SJCRH30 (cell line): Measurements from ENCODE around the gene UNKL. TPM values are rescaled to one million over a fixed set of nuclear protein-coding genes. Genes with fewer than 3 reads are reported as not detected.
"Not testable (repeated sequence)": the region's sequence is repeated elsewhere in the genome, so short reads cannot be mapped to it uniquely, and the experiment has no call there.

Experiments used
- DNase-seq, 2 experiments: peaks; one replicate each; pipeline ENCODE4 v3.0.0-alpha.2; 2015 to 2020
- H3K27ac ChIP-seq: fragments of 250-450 bp; sonication (Bioruptor Pico); 2 replicates; pipeline ENCODE4 v1.5.1; 2020; ENCODE audit warnings: mild to moderate bottlenecking, moderate library complexity
- H3K27me3 ChIP-seq: fragments of 250-450 bp; sonication (Bioruptor Pico); 2 replicates; pipeline ENCODE4 v1.5.1; 2020; ENCODE audit warnings: mild to moderate bottlenecking, moderate library complexity
- H3K36me3 ChIP-seq: fragments of 250-450 bp; sonication (Bioruptor Pico); 2 replicates; pipeline ENCODE4 v1.5.1; 2020; ENCODE audit warnings: mild to moderate bottlenecking, moderate library complexity
- H3K4me1 ChIP-seq: fragments of 250-450 bp; sonication (Bioruptor Pico); 2 replicates; pipeline ENCODE4 v1.5.1; 2020; ENCODE audit warnings: mild to moderate bottlenecking, moderate library complexity
- H3K4me3 ChIP-seq: fragments of 250-450 bp; sonication (Bioruptor Pico); 2 replicates; pipeline ENCODE4 v1.5.1; 2020; ENCODE audit warnings: mild to moderate bottlenecking, moderate library complexity
- H3K9me3 ChIP-seq: fragments of 250-450 bp; sonication (Bioruptor Pico); replicated peaks from 2 replicates; pipeline ENCODE4 v1.5.1; 2020; ENCODE audit warnings: mild to moderate bottlenecking, moderate library complexity
- total RNA-seq: library from RNA; depleted of rRNA; stranded (reverse); fragments of >200 nt; shearing (Covaris generic); gene quantifications from 2 replicates; pipeline ENCODE4 v1.2.3, GENCODE V29; 2014

The UNKL gene
- total RNA-seq, 1 experiment from 2014 or later = 9.8 TPM

DNA sequence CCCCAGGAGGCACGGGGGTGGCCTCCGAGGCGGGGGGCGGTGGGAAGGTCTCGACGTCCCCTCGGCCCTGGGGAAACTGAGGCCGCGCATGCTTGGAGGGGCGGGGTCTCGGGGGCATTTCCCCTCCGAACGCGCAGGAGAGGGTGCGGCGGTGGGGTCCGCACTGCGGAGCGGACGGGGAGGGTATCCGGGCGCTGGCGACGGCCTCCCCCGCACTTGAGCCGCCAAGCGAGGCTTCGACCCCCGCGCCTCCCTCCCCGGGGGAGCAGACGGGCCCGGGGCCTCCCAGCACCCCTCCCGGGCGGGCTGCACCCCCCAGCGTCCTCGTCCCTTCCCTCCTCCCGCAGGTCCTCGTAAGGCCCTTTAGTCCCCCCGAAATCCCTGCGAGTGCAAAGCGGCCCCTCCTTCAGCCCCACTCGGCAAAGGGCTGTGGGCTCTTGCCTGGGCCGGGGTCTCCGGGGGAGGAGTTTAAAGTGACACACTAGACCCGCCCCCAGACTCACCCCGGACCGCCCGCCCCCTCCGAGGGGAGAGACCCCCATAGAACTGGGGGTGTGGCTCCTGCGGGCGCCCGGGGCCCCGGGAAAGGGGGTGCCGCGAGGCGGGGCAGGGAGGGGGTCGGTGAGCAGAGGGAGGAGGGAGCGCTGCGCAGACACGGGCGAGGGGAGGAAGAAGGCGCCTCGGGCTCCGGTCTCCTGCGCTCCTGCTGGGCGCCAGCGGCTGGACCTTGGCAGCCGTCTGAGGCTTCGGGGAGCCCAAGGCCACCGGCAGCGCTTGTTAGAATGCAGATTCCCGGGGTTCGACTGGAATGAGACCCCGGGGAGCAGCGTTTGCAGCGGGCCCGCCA lies 80.4 kb downstream of the UNKL start:
- no peak overlapping the region for H3K4me3 ChIP-seq
- H3K4me1 ChIP-seq = peaks cover 13% of the 10 kb centered on the region
- peaks cover 21% of the 10 kb centered on the region for H3K27me3 ChIP-seq
- H3K9me3 ChIP-seq = no peaks in the 10 kb centered on the region
- H3K27ac ChIP-seq = no peak overlapping the region
- DNase-seq = no peak
- no peaks in the 10 kb centered on the region for H3K36me3 ChIP-seq

DNA sequence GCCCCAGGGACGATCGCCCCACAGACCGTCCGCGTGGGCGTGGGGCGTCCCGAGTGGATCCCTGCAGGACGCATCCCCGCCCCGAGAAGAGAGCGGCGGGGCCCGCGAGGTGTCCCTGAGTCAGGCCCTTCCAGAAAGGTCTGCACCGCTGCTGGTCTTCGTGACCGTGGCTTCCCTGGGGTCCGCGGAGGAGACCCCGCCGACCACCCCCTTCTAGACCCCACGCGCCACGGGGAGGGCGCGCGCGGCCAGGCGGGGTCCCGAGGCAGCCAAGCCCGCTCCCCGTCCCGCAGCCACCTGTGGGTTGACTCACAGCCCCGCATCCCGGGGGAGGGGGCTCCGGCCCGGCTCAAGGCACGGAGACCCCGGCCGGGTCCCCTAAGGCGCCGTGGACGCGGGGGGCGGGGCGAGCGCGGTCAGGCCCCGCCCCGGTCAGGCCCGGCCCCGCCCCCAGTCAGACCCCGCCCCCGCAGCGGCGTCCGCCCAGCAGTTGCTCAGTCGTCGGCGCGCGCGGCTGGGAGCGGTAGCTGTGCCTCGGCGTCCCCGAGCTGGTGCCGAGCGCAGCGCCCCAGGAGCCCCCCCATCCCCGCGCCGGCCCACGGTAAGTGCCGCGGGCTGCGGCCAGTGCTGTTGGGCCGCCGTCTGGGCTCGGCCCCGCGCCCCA lies 81.2 kb downstream of the UNKL start, which contains the start of gene BAIAP3:
TSS of gene BAIAP3 (plus strand) at position 497 of the 664 bp plus-strand sequence. CDS start 4,905 bp downstream, outside the sequence.
- H3K4me1 ChIP-seq = peaks cover 13% of the 10 kb centered on the region

GRCh38 chr16:1332618-1333148 lies 81.8 kb downstream of the UNKL start:
- Histone ChIP-seq H3K9me3 (no peaks in the 10 kb centered on the region), H3K27ac (no peak overlapping the region), H3K4me1 (peaks cover 13% of the 10 kb centered on the region), H3K4me3 (no peak overlapping the region), H3K36me3 (no peaks in the 10 kb centered on the region), H3K27me3 (peaks cover 21% of the 10 kb centered on the region)
- no peak for DNase-seq

More for the DNA sequence above, 81.2 kb downstream of the UNKL start, which contains the start of gene BAIAP3:
- Histone ChIP-seq H3K27ac (no peak within 1 kb of the TSS), H3K36me3 (no peaks in the 10 kb centered on the region), H3K27me3 (peaks cover 21% of the 10 kb centered on the region), H3K4me3 (no peak within 1 kb of the TSS), H3K9me3 (no peaks in the 10 kb centered on the region)
- no peak for DNase-seq

GRCh38 chr16:1331712-1332617 lies 82.5 kb downstream of the UNKL start:
- H3K4me3 ChIP-seq = peak overlapping the region; percentile 7
- H3K4me1 ChIP-seq = peaks cover 13% of the 10 kb centered on the region
- no peaks in the 10 kb centered on the region for H3K9me3 ChIP-seq
- H3K27ac ChIP-seq = no peak overlapping the region
- H3K27me3 ChIP-seq = peaks cover 21% of the 10 kb centered on the region
- H3K36me3 ChIP-seq = no peaks in the 10 kb centered on the region
- DNase-seq = peak; percentile 83 to 84

DNA sequence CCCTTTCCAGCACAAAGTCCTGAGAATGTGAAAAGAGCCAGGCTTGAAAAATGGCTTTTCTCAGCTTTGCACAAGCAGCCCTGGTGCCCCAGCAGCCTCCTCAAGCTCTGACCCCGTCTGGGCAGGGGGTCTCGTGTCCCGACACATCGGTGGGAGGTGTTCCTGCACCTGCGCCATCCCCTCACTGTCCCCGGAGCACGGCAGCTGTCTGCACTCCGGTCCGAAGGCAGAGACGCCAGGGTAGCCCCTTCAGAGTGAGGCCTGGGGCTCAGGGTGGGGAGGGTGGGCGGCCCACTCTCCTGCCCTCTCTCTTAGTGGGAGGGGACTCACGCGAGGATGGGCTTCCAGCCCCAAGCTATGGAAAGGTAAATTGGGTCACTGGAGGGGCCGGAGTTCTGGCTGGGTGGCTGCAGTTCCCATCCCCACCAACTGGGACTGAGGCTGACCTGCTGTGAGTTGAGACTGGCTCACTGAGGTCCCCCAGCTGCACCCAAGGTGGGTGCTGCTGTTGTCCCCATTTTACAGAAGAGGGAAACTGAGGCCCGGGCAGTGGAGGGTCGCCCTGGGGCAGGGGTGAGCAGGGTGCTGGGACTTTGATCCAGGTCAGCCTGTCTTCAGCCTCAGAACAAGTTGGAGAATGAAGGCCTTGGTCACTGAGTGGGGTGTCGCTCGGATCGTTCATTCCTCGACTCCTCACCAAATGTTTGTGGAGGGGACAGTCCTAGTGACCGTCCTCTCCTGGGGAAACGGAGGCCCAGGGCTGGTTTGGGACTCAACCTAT lies 83.4 kb downstream of the UNKL start:
- H3K4me3 ChIP-seq = peak overlapping the region; percentile 7
- peaks cover 14% of the 10 kb centered on the region for H3K27me3 ChIP-seq
- H3K27ac ChIP-seq = no peak overlapping the region
- peaks cover 13% of the 10 kb centered on the region for H3K4me1 ChIP-seq
- no peak for DNase-seq
- no peaks in the 10 kb centered on the region for H3K9me3 ChIP-seq
- no peaks in the 10 kb centered on the region for H3K36me3 ChIP-seq

GRCh38 chr16:1330260-1330914 lies 84.1 kb downstream of the UNKL start:
- no peaks in the 10 kb centered on the region for H3K9me3 ChIP-seq
- DNase-seq = peak in 1 of 2 experiments; percentile 60
- H3K27me3 ChIP-seq = peaks cover 8% of the 10 kb centered on the region
- peaks cover 13% of the 10 kb centered on the region for H3K4me1 ChIP-seq
- H3K36me3 ChIP-seq = no peaks in the 10 kb centered on the region
- H3K4me3 ChIP-seq = no peak overlapping the region
- H3K27ac ChIP-seq = no peak overlapping the region

- not testable (repeated sequence) for H3K9me3 ChIP-seq, H3K27ac ChIP-seq, H3K36me3 ChIP-seq, DNase-seq, H3K27me3 ChIP-seq, H3K4me3 ChIP-seq
- H3K4me1 ChIP-seq = peaks cover 13% of the 10 kb centered on the region
Observed at GRCh38 chr16:1328961-1329360, 85.5 kb downstream of the UNKL start.

DNA sequence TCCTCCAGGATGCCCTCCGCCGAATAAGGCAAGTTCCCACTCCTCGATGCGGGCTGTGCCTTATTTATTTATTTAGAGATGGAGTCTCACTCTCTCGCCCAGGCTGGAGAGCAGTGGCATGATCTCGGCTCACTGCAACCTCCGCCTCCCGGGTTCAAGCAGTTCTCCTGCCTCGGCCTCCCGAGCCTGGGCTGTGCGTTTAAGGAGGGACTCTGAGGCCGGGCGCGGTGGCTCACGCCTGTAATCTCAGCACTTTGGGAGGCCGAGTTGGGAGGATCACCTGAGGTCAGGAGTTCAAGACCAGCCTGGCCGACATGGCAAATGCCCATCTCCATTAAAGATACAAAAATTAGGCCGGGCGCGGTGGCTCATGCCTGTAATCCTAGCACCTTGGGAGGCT lies 86.4 kb downstream of the UNKL start:
- H3K9me3 ChIP-seq, H3K27me3 ChIP-seq, H3K27ac ChIP-seq, DNase-seq, H3K4me3 ChIP-seq: not testable (repeated sequence)
- H3K36me3 ChIP-seq = peaks cover 12% of the 10 kb centered on the region; the same call in 1 of the 2 replicates
- H3K4me1 ChIP-seq = peaks cover 13% of the 10 kb centered on the region

GRCh38 chr16:1327619-1327947 lies 86.9 kb downstream of the UNKL start:
- DNase-seq = no peak
- Histone ChIP-seq H3K9me3 (no peaks in the 10 kb centered on the region), H3K27ac (no peak overlapping the region), H3K27me3 (no peaks in the 10 kb centered on the region), H3K4me3 (no peak overlapping the region), H3K4me1 (peaks cover 13% of the 10 kb centered on the region), H3K36me3 (peaks cover 13% of the 10 kb centered on the region; the same call in 1 of the 2 replicates)

- Histone ChIP-seq H3K27me3 (no peaks in the 10 kb centered on the region), H3K4me1 (peaks cover 10% of the 10 kb centered on the region), H3K4me3 (no peak overlapping the region), H3K9me3 (no peaks in the 10 kb centered on the region), H3K36me3 (peaks cover 18% of the 10 kb centered on the region; the same call in 1 of the 2 replicates), H3K27ac (no peak overlapping the region)
- no peak for DNase-seq
Observed at GRCh38 chr16:1326946-1327618, 87.4 kb downstream of the UNKL start.

- Histone ChIP-seq H3K27ac (no peak overlapping the region), H3K4me3 (no peak overlapping the region), H3K9me3 (no peaks in the 10 kb centered on the region), H3K36me3 (peaks cover 22% of the 10 kb centered on the region; the same call in 1 of the 2 replicates), H3K4me1 (peaks cover 3% of the 10 kb centered on the region; the same call in 1 of the 2 replicates), H3K27me3 (no peaks in the 10 kb centered on the region)
- no peak for DNase-seq
Observed at GRCh38 chr16:1326391-1326790, 88.1 kb downstream of the UNKL start.

- H3K27ac ChIP-seq = no peak overlapping the region
- H3K4me1 ChIP-seq = no peaks in the 10 kb centered on the region
- H3K4me3 ChIP-seq = no peak overlapping the region
- DNase-seq = no peak
- peaks cover 25% of the 10 kb centered on the region for H3K36me3 ChIP-seq
- no peaks in the 10 kb centered on the region for H3K9me3 ChIP-seq
- no peaks in the 10 kb centered on the region for H3K27me3 ChIP-seq
Observed at GRCh38 chr16:1325673-1326371, 88.7 kb downstream of the UNKL start.
